H1 (cell line): Measurements from ENCODE around the gene CTBP2. TPM values are rescaled to one million over a fixed set of nuclear protein-coding genes. Genes with fewer than 3 reads are reported as not detected.

Experiments
- CHD7 ChIP-seq: fragments of 300-600 bp; sonication (generic); IDR thresholded peaks from 2 replicates; pipeline ENCODE4 v1.7.1; 2012; ENCODE audit warnings: low read length, moderate library complexity, mild to moderate bottlenecking, inconsistent platforms; ENCODE audit not compliant: insufficient replicate concordance
- JUND ChIP-seq: IDR thresholded peaks from 2 replicates; pipeline ENCODE4 v1.6.1; 2011; ENCODE audit warnings: mild to moderate bottlenecking, improper control_type of control experiment, low read length
- KDM1A ChIP-seq: fragments of 200-600, 300-600 bp; sonication (generic); IDR thresholded peaks from 2 replicates; pipeline ENCODE4 v1.7.1; 2016; ENCODE audit warnings: mild to moderate bottlenecking, low read length, borderline replicate concordance
- TAF1 ChIP-seq: IDR thresholded peaks from 2 replicates; pipeline ENCODE4 v1.6.1; 2011; ENCODE audit warnings: mild to moderate bottlenecking, low read depth, low read length
- TCF12 ChIP-seq: IDR thresholded peaks from 2 replicates; pipeline ENCODE4 v1.6.1; 2011; ENCODE audit warnings: low read depth, mild to moderate bottlenecking, low read length
- polyA plus RNA-seq, 7 experiments: library from polyadenylated mRNA; depleted of rRNA in 3 of 7; stranded (reverse) in 5 of 7; unstranded in 2 of 7; fragments of >200 nt in 5 of 7; fragments of 200-250 nt in 2 of 7; gene quantifications; 1 replicate in 5 of 7; 2 replicates in 1 of 7; 4 replicates in 1 of 7; pipeline versions ENCODE4 v1.2.1 to v1.2.3, GENCODE V29; 2011 to 2013; ENCODE audit warnings: missing spikeins in 2 of 7, mixed read lengths in 2 of 7
- total RNA-seq: library from RNA; stranded (reverse); fragmentation: NEBNext Ultra II Directional; extraction: Animal tissue kit (Norgen Biotek cat#: 25700); gene quantifications from 2 replicates; pipeline ENCODE4 v1.2.1, GENCODE V29; 2021

CTBP2 gene
- total and polyA plus RNA-seq, 2 of the 8 experiments (the other 6 are each of a cell fraction or from before 2014, with no cell fraction given), result 208 to 221 TPM

GRCh38 chr10:124955868-124956267 lies 204.5 kb downstream of the CTBP2 start (continued):
- TF ChIP-seq CHD7 (no peak), TCF12 (no peak), TAF1 (no peak), KDM1A (no peak), JUND (no peak)
